ENCODE data around the gene POLR2J3. TPM values are rescaled to one million over a fixed set of nuclear protein-coding genes. Genes with fewer than 3 reads are reported as not detected.
A peak's percentile ranks its signal among the peaks of the same experiment; 100 is the strongest.
"Not testable (repeated sequence)": the region's sequence is repeated elsewhere in the genome, so short reads cannot be mapped to it uniquely, and the experiment has no call there.

POLR2J3 gene
- total and polyA plus RNA-seq, 10 of the 15 experiments (the other 5 are each of a cell fraction or from before 2014, with no cell fraction given), result 24.1 to 143 (median 53.1) TPM

GRCh38 chr7:102610441-102610840 lies 38.1 kb upstream of the POLR2J3 start:
- H2AFZ ChIP-seq (ENCODE audit: control insufficient read depth, low read depth, low read length); H3K27me3 ChIP-seq (replicated peaks in 1 of 2; ENCODE audit: control insufficient read depth in 2 of 2, insufficient read depth in 2 of 2, low read length in 1 of 2); H3K27ac ChIP-seq (ENCODE audit: control insufficient read depth, insufficient read depth); H3K4me1 ChIP-seq (ENCODE audit: control insufficient read depth, insufficient read depth, low read length); intact Hi-C loops (cut with micrococcal nuclease; ENCODE audit: unreplicated experiment); CTCF ChIA-PET; H3K4me2 ChIP-seq (ENCODE audit: control insufficient read depth, insufficient read depth); POLR2A ChIA-PET; ATAC-seq; in situ Hi-C loops (cut with MboI); FAIRE-seq; H3K9me3 ChIP-seq (replicated peaks; ENCODE audit: control insufficient read depth, insufficient read depth, low read length); SMC1A ChIA-PET (ENCODE audit: uncharacterized antibody, unreplicated experiment); H3K4me3 ChIP-seq; H4K20me1 ChIP-seq (ENCODE audit: control insufficient read depth, insufficient read depth); RAD21 ChIA-PET (ENCODE audit: unreplicated experiment); H3K9ac ChIP-seq (ENCODE audit: control insufficient read depth, insufficient read depth, low read length); DNase-seq (ENCODE audit: low read depth, low spot score); H3K79me2 ChIP-seq (ENCODE audit: control insufficient read depth, insufficient read depth, low read length); H3K36me3 ChIP-seq (ENCODE audit: control insufficient read depth in 2 of 2, insufficient read depth in 2 of 2, low read length in 1 of 2): not testable (repeated sequence)
- 51% methylated on average over 2 of the region's 7 CpGs for WGBS (ENCODE audit: insufficient coverage, insufficient replicate concordance, low lambda C conversion rate, missing lambda C conversion rate)
- BruUV-seq (replicated peaks), result TSS peak; percentile 63

GRCh38 chr7:102609734-102610133 lies 37.4 kb upstream of the POLR2J3 start:
- H3K36me3 ChIP-seq (ENCODE audit: control insufficient read depth in 2 of 2, insufficient read depth in 2 of 2, low read length in 1 of 2); H2AFZ ChIP-seq (ENCODE audit: control insufficient read depth, low read depth, low read length); H3K4me3 ChIP-seq; H3K9ac ChIP-seq (ENCODE audit: control insufficient read depth, insufficient read depth, low read length); H3K4me1 ChIP-seq (ENCODE audit: control insufficient read depth, insufficient read depth, low read length); DNase-seq (ENCODE audit: low read depth, low spot score); RAD21 ChIA-PET (ENCODE audit: unreplicated experiment); CTCF ChIA-PET; H3K79me2 ChIP-seq (ENCODE audit: control insufficient read depth, insufficient read depth, low read length); BruUV-seq (replicated peaks); POLR2A ChIA-PET; ATAC-seq; intact Hi-C loops (cut with micrococcal nuclease; ENCODE audit: unreplicated experiment); H3K27ac ChIP-seq (ENCODE audit: control insufficient read depth, insufficient read depth); FAIRE-seq; H3K9me3 ChIP-seq (replicated peaks; ENCODE audit: control insufficient read depth, insufficient read depth, low read length); SMC1A ChIA-PET (ENCODE audit: uncharacterized antibody, unreplicated experiment); H3K27me3 ChIP-seq (replicated peaks in 1 of 2; ENCODE audit: control insufficient read depth in 2 of 2, insufficient read depth in 2 of 2, low read length in 1 of 2); H4K20me1 ChIP-seq (ENCODE audit: control insufficient read depth, insufficient read depth); H3K4me2 ChIP-seq (ENCODE audit: control insufficient read depth, insufficient read depth); in situ Hi-C loops (cut with MboI): not testable (repeated sequence)
- WGBS (ENCODE audit: insufficient coverage, insufficient replicate concordance, low lambda C conversion rate, missing lambda C conversion rate), result 55% methylated on average over 5 of the region's 10 CpGs

GRCh38 chr7:102606848-102607247 lies 34.5 kb upstream of the POLR2J3 start:
- H3K79me2 ChIP-seq (ENCODE audit: control insufficient read depth, insufficient read depth, low read length); intact Hi-C loops (cut with micrococcal nuclease; ENCODE audit: unreplicated experiment); H3K9me3 ChIP-seq (replicated peaks; ENCODE audit: control insufficient read depth, insufficient read depth, low read length); in situ Hi-C loops (cut with MboI); H3K36me3 ChIP-seq (ENCODE audit: control insufficient read depth in 2 of 2, insufficient read depth in 2 of 2, low read length in 1 of 2); DNase-seq (ENCODE audit: low read depth, low spot score); H4K20me1 ChIP-seq (ENCODE audit: control insufficient read depth, insufficient read depth); FAIRE-seq; H3K4me2 ChIP-seq (ENCODE audit: control insufficient read depth, insufficient read depth); CTCF ChIA-PET; RAD21 ChIA-PET (ENCODE audit: unreplicated experiment); H3K27ac ChIP-seq (ENCODE audit: control insufficient read depth, insufficient read depth); H3K9ac ChIP-seq (ENCODE audit: control insufficient read depth, insufficient read depth, low read length); H3K27me3 ChIP-seq (replicated peaks in 1 of 2; ENCODE audit: control insufficient read depth in 2 of 2, insufficient read depth in 2 of 2, low read length in 1 of 2); H3K4me1 ChIP-seq (ENCODE audit: control insufficient read depth, insufficient read depth, low read length); ATAC-seq; H3K4me3 ChIP-seq; H2AFZ ChIP-seq (ENCODE audit: control insufficient read depth, low read depth, low read length); BruUV-seq (replicated peaks); SMC1A ChIA-PET (ENCODE audit: uncharacterized antibody, unreplicated experiment); POLR2A ChIA-PET: not testable (repeated sequence)
- WGBS (ENCODE audit: insufficient coverage, insufficient replicate concordance, low lambda C conversion rate, missing lambda C conversion rate), result no CpG with 5 or more reads among the region's 5 CpGs

- H3K9ac ChIP-seq (ENCODE audit: control insufficient read depth, insufficient read depth, low read length); SMC1A ChIA-PET (ENCODE audit: uncharacterized antibody, unreplicated experiment); DNase-seq (ENCODE audit: low read depth, low spot score); intact Hi-C loops (cut with micrococcal nuclease; ENCODE audit: unreplicated experiment); H3K4me1 ChIP-seq (ENCODE audit: control insufficient read depth, insufficient read depth, low read length); H4K20me1 ChIP-seq (ENCODE audit: control insufficient read depth, insufficient read depth); H2AFZ ChIP-seq (ENCODE audit: control insufficient read depth, low read depth, low read length); ATAC-seq; H3K27me3 ChIP-seq (replicated peaks in 1 of 2; ENCODE audit: control insufficient read depth in 2 of 2, insufficient read depth in 2 of 2, low read length in 1 of 2); FAIRE-seq; H3K79me2 ChIP-seq (ENCODE audit: control insufficient read depth, insufficient read depth, low read length); POLR2A ChIA-PET; H3K4me2 ChIP-seq (ENCODE audit: control insufficient read depth, insufficient read depth); RAD21 ChIA-PET (ENCODE audit: unreplicated experiment); CTCF ChIA-PET; H3K9me3 ChIP-seq (replicated peaks; ENCODE audit: control insufficient read depth, insufficient read depth, low read length); H3K4me3 ChIP-seq; H3K36me3 ChIP-seq (ENCODE audit: control insufficient read depth in 2 of 2, insufficient read depth in 2 of 2, low read length in 1 of 2); in situ Hi-C loops (cut with MboI); H3K27ac ChIP-seq (ENCODE audit: control insufficient read depth, insufficient read depth): not testable (repeated sequence)
- WGBS (ENCODE audit: insufficient coverage, insufficient replicate concordance, low lambda C conversion rate, missing lambda C conversion rate), result 78% methylated on average over 6 of the region's 19 CpGs
- BruUV-seq (replicated peaks), result TSS peak; percentile 43
Observed at GRCh38 chr7:102604431-102605145, 32.2 kb upstream of the POLR2J3 start.

Measured in GM12878 (cell line).